Measurements from ENCODE around the gene GNB2. TPM values are rescaled to one million over a fixed set of nuclear protein-coding genes. Genes with fewer than 3 reads are reported as not detected.
A peak's percentile ranks its signal among the peaks of the same experiment; 100 is the strongest.

Gene GNB2
- total and polyA plus RNA-seq, 2 of the 13 experiments (the other 11 are each of a cell fraction or from before 2014, with no cell fraction given), result 48.3 to 67.1 TPM

- TF ChIP-seq CTCF (CRISPR knock-in tag; IDR thresholded peaks at IDR 0.05) (peak; percentile 66), ZNF891 (CRISPR knock-in tag; IDR thresholded peaks at IDR 0.05) (0 out of 2 replicates have a peak, but pooled peaks have one; percentile 30), SIX1 (CRISPR knock-in tag; IDR thresholded peaks at IDR 0.05; ENCODE audit: borderline replicate concordance) (no peak), SAP130 (CRISPR knock-in tag; IDR thresholded peaks at IDR 0.05; ENCODE audit: low read depth) (peak; percentile 21; the same call in 1 of the 2 replicates), ZSCAN31 (CRISPR knock-in tag; IDR thresholded peaks at IDR 0.05; ENCODE audit: low read depth) (no peak), HIVEP1 (CRISPR knock-in tag; IDR thresholded peaks at IDR 0.05) (no peak), ZBTB46 (CRISPR knock-in tag; IDR thresholded peaks at IDR 0.05; ENCODE audit: borderline replicate concordance) (no peak), ZNF687 (CRISPR knock-in tag; IDR thresholded peaks at IDR 0.05) (peak; percentile 33), RAD21 (CRISPR knock-in tag; IDR thresholded peaks at IDR 0.05) (peak; percentile 61; the same call in 1 of the 2 replicates), BRF2 (CRISPR knock-in tag; IDR thresholded peaks at IDR 0.05) (no peak), STAG1 (CRISPR knock-in tag; IDR thresholded peaks at IDR 0.05) (peak; percentile 73), MEF2D (CRISPR knock-in tag; IDR thresholded peaks at IDR 0.05) (no peak), HNF4A (CRISPR knock-in tag; IDR thresholded peaks at IDR 0.05) (0 out of 2 replicates have a peak, but pooled peaks have one; percentile 9)
These were observed 44.3 kb upstream of the GNB2 start (continued) for GRCh38 chr7:100629117-100629716.
